ENCODE data around the gene TERT.

The TERT gene

DNA sequence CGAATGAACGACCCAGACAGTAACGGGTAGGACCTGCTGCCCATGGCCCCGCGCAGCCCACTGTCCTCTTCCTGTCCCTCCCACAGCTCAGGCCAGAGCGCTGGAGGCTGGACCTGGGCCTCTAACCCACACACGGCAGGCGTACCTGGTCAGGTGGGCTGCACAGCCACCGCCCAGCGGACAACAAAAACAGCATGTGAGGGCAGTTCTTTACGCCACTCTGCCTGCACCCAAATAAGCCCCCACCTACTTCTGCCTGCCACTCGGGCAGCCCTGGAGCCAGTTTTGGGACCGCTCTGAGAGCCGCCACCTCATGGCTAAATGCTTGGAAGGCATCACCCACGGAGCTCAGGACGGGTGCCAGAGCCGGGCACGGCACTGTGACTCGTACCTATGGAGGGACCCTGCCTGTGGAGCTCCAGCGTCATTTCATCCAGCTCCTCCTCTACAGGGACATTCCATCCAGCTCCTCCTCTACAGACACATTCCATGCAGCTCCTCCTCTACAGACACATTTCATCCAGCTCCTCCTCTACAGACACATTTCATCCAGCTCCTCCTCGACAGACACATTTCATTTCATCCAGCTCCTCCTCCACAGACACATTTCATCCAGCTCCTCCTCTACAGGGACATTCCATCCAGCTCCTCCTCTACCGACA, 31.1 kb upstream of the TERT start:
- Histone ChIP-seq H3K4me3 (no peak overlapping the region), H3K27ac (no peak overlapping the region), H3K4me2 (no peak overlapping the region), H3K4me1 (peaks cover 0 to 45% (median 33%) of the 10 kb centered on the region in 10 experiments; a peak in 15 of 20 replicates), H3K9me3 (replicated peaks in 1 of 11) (no peaks in the 10 kb centered on the region), H3K36me3 (peaks cover 73 to 96% (median 90%) of the 10 kb centered on the region in 11 experiments), H3K27me3 (0 out of 22 replicates have a peak, but pooled peaks cover 0 to under 1% (median 0%) of the 10 kb centered on the region in 11 experiments), H3K9ac (no peak overlapping the region), H4K20me1 (peaks cover 56 to 100% (median 98%) of the 10 kb centered on the region in 11 experiments; a peak in 21 of 22 replicates)
- no peak for TF ChIP-seq Cebpa-rat (IDR thresholded peaks at IDR 0.05)

DNA sequence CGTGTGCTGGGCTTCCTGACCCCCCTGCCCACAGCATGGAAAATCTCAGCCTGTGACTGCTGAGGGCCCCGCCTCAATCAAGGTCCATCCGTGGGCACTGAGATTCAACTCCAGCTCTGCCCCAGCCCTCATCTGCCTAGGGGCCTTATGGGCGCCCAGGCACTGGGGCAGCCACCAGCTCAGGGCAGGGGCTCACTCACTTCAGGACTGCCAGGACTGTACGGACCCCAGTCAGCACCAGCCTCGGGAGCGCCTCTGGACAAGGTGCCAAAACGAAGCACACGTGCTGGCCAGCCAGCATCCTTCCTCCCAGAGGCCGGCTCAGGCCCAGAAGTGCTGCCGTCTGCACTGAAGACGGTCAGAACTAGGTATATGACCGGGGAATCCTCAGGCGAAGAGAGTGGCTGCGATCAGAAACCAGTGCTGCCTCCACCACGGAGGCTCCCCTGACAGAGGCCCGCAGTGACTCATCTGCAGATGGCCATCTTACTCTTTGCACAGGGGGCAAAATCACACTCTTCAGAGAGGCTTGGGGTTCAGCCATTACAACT, 30.4 kb upstream of the TERT start:
- Histone ChIP-seq H4K20me1 (peaks cover 49 to 100% (median 98%) of the 10 kb centered on the region in 11 experiments; a peak in 21 of 22 replicates), H3K4me2 (peak overlapping the region in 3 of 11 experiments; percentile 0 to 10 (median 3); a peak in 1 of 22 replicates), H3K27me3 (peaks cover 0 to 8% (median 0%) of the 10 kb centered on the region in 11 experiments; a peak in 4 of 22 replicates), H3K27ac (no peak overlapping the region), H3K4me3 (no peak overlapping the region), H3K9me3 (replicated peaks in 1 of 11) (no peaks in the 10 kb centered on the region), H3K4me1 (peaks cover 0 to 52% (median 36%) of the 10 kb centered on the region in 10 experiments; a peak in 16 of 20 replicates), H3K36me3 (peaks cover 73 to 96% (median 90%) of the 10 kb centered on the region in 11 experiments), H3K9ac (peak overlapping the region in 2 of 11 experiments; percentile 29 to 41; a peak in 1 of 22 replicates)
- no peak for TF ChIP-seq Cebpa-rat (IDR thresholded peaks at IDR 0.05)

DNA sequence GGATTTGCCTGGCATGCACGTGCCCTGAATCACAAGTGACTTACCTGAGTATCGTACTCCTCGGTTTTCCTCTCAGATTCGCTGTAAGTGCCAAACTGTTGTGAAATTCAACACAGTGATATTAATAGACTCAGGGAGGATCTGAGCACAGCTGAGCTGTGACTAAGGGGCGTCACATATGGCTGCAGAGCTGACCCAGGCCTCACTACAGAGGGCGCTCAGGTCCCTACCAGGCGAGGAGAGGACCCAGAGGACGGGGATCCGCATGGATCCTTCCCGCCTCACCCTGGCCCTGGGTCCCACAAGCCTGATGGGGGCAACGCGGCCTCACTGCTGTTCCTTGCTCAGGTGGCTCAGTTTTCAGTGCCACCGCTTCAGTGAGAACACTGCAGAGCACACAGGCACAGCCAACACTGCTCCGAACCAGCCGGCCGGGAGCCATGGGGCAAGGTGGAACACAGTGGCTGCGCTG, 29.9 kb upstream of the TERT start:
- no peaks in the 10 kb centered on the region for H3K9me3 ChIP-seq (replicated peaks in 1 of 11)
- no peak for TF ChIP-seq Cebpa-rat (IDR thresholded peaks at IDR 0.05)
- H3K4me3 ChIP-seq, result no peak overlapping the region
- H3K4me1 ChIP-seq, result peaks cover 3 to 57% (median 41%) of the 10 kb centered on the region in 10 experiments
- peaks cover 0 to 13% (median 0%) of the 10 kb centered on the region in 11 experiments; a peak in 5 of 22 replicates for H3K27me3 ChIP-seq
- peaks cover 73 to 96% (median 90%) of the 10 kb centered on the region in 11 experiments for H3K36me3 ChIP-seq
- H3K9ac ChIP-seq, result peak overlapping the region in 2 of 11 experiments; percentile 29 to 41; a peak in 1 of 22 replicates
- peaks cover 43 to 100% (median 98%) of the 10 kb centered on the region in 11 experiments; a peak in 21 of 22 replicates for H4K20me1 ChIP-seq
- H3K27ac ChIP-seq, result no peak overlapping the region
- H3K4me2 ChIP-seq, result peak overlapping the region in 5 of 11 experiments; percentile 0 to 76 (median 10); a peak in 2 of 22 replicates

DNA sequence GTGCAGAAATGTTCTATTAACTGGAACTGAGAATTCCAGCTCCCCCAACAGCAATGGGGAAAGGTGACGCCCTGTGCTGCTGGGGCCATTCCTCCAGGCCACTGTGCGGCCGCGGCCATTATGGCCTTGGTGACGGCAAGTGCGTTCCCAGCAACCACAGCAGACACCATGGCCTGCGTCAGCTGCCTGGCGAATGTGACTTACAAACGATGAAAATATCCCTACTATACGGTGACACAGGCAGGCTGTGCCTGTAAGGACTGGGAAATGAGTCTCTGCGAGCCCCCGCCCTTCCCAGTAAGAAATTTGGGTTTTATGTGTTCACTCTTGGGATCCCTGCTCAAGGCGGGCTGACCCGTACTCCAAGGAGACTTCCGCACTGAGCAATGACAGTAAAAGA, 29.4 kb upstream of the TERT start:
- Histone ChIP-seq H3K27ac (no peak overlapping the region), H3K4me2 (peak overlapping the region in 3 of 11 experiments; percentile 3 to 76 (median 10); a peak in 2 of 22 replicates), H3K9ac (no peak overlapping the region; a peak in 2 of 22 replicates), H3K4me1 (peaks cover 7 to 61% (median 46%) of the 10 kb centered on the region in 10 experiments), H3K9me3 (replicated peaks in 1 of 11) (no peaks in the 10 kb centered on the region), H3K27me3 (peaks cover 0 to 17% (median 0%) of the 10 kb centered on the region in 11 experiments; a peak in 5 of 22 replicates), H3K4me3 (no peak overlapping the region), H4K20me1 (peaks cover 41 to 100% (median 99%) of the 10 kb centered on the region in 11 experiments; a peak in 21 of 22 replicates), H3K36me3 (peaks cover 77 to 96% (median 91%) of the 10 kb centered on the region in 11 experiments)
- no peak for TF ChIP-seq Cebpa-rat (IDR thresholded peaks at IDR 0.05)

DNA sequence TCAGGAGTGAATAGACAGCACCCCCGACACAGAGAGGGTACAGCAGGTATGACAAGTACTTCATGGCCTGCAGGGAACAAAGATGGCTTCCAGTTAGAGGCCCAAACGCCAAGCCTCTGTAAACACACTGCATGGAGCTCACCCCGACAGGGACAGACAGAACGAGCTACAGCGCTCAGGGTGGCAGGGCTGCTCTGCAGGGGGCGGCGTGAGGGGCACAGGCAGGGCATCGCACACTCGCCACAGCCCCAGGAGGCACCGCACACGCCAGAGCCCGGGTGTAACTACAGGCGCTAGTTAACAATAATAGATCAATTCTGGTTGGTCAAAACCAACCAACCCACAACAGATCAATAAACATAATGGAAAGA, 28.9 kb upstream of the TERT start:
- no peak overlapping the region for H3K27ac ChIP-seq
- H4K20me1 ChIP-seq, result peaks cover 36 to 100% (median 99%) of the 10 kb centered on the region in 11 experiments
- no peaks in the 10 kb centered on the region for H3K9me3 ChIP-seq (replicated peaks in 1 of 11)
- peaks cover 0 to 23% (median 0%) of the 10 kb centered on the region in 11 experiments; a peak in 6 of 22 replicates for H3K27me3 ChIP-seq
- peaks cover 72 to 96% (median 89%) of the 10 kb centered on the region in 11 experiments for H3K36me3 ChIP-seq
- 0 out of 22 replicates have a peak overlapping the region, but pooled peaks of 2 of the 11 experiments have one; percentile 23 to 38 for H3K9ac ChIP-seq
- H3K4me1 ChIP-seq, result peaks cover 12 to 67% (median 51%) of the 10 kb centered on the region in 10 experiments
- TF ChIP-seq Cebpa-rat (IDR thresholded peaks at IDR 0.05), result no peak
- H3K4me2 ChIP-seq, result peak overlapping the region in 7 of 11 experiments; percentile 29 to 86 (median 76); a peak in 13 of 22 replicates
- no peak overlapping the region for H3K4me3 ChIP-seq

- Histone ChIP-seq H3K27ac (0 out of 22 replicates have a peak overlapping the region, but pooled peaks of 1 of the 11 experiments have one; percentile 7), H3K4me2 (peak overlapping the region in 8 of 11 experiments; percentile 29 to 86 (median 70); a peak in 15 of 22 replicates)
Observed at GRCh38 chr5:1322955-1323802, 28.3 kb upstream of the TERT start.

DNA sequence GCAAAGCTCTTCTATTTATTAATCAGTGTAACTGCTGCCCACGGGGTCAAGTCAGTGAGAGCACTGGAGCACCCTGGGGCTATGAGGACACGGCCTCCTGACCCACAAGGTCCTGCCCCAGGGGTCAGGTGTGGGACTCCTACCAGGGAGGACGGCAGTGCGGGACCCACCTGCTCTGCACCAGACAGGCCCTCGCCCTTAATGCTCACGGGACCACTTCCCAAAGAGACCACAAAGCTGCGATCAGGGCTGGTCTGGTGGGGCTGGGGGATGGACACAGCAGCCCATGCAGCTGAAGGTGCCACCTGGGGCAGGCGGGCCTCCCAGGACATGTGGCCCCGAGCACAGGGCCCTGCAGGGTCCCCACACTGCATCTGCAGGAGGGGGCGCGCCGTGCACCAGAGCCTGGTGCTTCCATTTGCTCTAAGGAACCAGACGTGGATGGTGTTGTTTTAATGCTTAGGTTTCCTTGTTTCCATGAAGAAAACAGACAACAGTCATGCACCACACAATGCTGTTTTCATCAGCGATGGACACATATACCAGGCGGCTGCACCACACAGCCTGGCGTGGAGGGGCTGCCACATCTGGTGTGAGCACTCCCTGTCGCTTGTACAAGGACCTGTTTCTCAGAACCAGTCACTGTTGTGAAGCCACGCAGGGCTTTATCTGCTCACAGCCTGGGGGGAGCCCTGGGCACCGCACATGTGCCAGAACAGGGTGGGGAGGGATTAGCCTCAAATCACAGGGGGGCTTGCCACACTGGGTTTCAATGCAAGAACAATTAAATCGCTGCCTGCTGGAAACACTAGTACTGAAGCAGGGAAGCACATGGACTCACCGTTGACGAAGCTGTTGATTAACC, 27.4 kb upstream of the TERT start:
- peak overlapping the region in 7 of 11 experiments; percentile 29 to 86 (median 76); a peak in 11 of 22 replicates for H3K4me2 ChIP-seq
- peaks cover 83 to 100% (median 95%) of the 10 kb centered on the region in 11 experiments for H3K36me3 ChIP-seq
- H3K4me1 ChIP-seq, result peaks cover 13 to 82% (median 65%) of the 10 kb centered on the region in 10 experiments
- H3K27ac ChIP-seq, result no peak overlapping the region
- H3K27me3 ChIP-seq, result peaks cover 0 to 38% (median 0%) of the 10 kb centered on the region in 11 experiments; a peak in 7 of 22 replicates
- no peak overlapping the region for H3K4me3 ChIP-seq
- peak overlapping the region in 3 of 11 experiments; percentile 23 to 38 (median 31); a peak in 2 of 22 replicates for H3K9ac ChIP-seq
- H4K20me1 ChIP-seq, result peaks cover 23 to 100% (median 99%) of the 10 kb centered on the region in 11 experiments
- no peak for TF ChIP-seq Cebpa-rat (IDR thresholded peaks at IDR 0.05)
- H3K9me3 ChIP-seq (replicated peaks in 1 of 11), result no peaks in the 10 kb centered on the region

More at GRCh38 chr5:1322955-1323802, 28.3 kb upstream of the TERT start:
- H3K4me3 ChIP-seq, result 0 out of 20 replicates have a peak overlapping the region, but pooled peaks of 1 of the 10 experiments have one; percentile 4
- H3K36me3 ChIP-seq, result peaks cover 74 to 96% (median 88%) of the 10 kb centered on the region in 11 experiments
- TF ChIP-seq Cebpa-rat (IDR thresholded peaks at IDR 0.05), result no peak
- no peaks in the 10 kb centered on the region for H3K9me3 ChIP-seq (replicated peaks in 1 of 11)
- peaks cover 0 to 29% (median 0%) of the 10 kb centered on the region in 11 experiments; a peak in 7 of 22 replicates for H3K27me3 ChIP-seq
- H3K4me1 ChIP-seq, result peaks cover 13 to 73% (median 57%) of the 10 kb centered on the region in 10 experiments
- H3K9ac ChIP-seq, result peak overlapping the region in 3 of 11 experiments; percentile 23 to 38 (median 31); a peak in 4 of 22 replicates
- peaks cover 30 to 100% (median 99%) of the 10 kb centered on the region in 11 experiments for H4K20me1 ChIP-seq
